GM12873 (cell line): ENCODE data around the gene DHX32.

Source experiments
- CTCF ChIP-seq: IDR thresholded peaks from 2 replicates; pipeline ENCODE4 v1.5.1; 2012; ENCODE audit warnings: low read depth, mild to moderate bottlenecking, moderate library complexity, low read length, control low read depth; ENCODE audit not compliant: insufficient read depth; ENCODE audit errors: missing control alignments

DHX32 gene

DNA sequence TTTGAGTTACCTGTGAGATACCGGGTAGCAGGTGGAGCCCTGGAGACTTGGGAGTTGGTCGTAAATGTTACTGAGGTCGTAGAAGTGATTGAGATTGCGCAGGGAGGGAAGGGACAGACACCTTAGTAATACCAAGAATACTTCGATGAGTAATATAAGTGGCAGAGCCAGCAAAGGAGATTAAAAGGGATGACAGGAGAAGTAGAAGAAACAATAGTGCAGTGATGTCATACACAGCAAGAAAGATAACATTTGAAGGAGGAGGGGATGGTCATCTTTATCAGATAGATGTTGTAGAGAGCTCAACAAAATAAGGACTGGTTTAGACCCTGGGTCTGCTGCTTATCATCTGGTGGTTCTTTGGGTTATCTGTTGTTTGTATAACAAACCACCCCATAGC is 52.8 kb downstream of the DHX32 start:
- TF ChIP-seq CTCF = no peak

DNA sequence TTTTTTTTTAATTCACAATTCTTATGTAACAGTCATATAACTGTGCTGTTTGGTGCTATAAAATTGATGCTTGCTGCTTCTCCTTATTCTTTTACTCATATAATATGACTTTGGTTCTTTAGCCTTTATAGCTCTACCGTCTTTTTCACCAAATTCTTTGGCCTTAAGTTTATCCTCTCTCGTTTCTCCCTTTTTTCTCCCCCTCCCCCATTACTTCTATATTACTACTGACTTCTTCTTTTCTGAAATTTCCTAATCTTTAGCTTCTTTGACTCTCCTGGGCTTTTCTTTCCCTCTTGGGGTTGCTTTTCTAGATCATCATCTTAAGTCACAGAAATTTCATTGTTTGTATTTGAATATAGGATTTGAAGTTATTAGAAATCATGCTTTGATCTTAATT is 54.0 kb downstream of the DHX32 start:
- no peak for TF ChIP-seq CTCF

GRCh38 chr10:125824736-125825135 is 56.4 kb downstream of the DHX32 start:
- TF ChIP-seq CTCF = no peak

- no peak for TF ChIP-seq CTCF
Observed at GRCh38 chr10:125823663-125824251, 57.3 kb downstream of the DHX32 start.

GRCh38 chr10:125822878-125823662 is 58.0 kb downstream of the DHX32 start, which contains the start of the genes BCCIP and UROS:
TSS of gene BCCIP (plus strand) at chr10:125823546. CDS start at chr10:125823558, 12 bp downstream.
TSS of gene UROS (minus strand) at chr10:125823258. CDS start at chr10:125816499, 6,759 bp downstream.
- no peak for TF ChIP-seq CTCF

GRCh38 chr10:125820701-125821100 is 60.4 kb downstream of the DHX32 start:
- TF ChIP-seq CTCF = no peak

DNA sequence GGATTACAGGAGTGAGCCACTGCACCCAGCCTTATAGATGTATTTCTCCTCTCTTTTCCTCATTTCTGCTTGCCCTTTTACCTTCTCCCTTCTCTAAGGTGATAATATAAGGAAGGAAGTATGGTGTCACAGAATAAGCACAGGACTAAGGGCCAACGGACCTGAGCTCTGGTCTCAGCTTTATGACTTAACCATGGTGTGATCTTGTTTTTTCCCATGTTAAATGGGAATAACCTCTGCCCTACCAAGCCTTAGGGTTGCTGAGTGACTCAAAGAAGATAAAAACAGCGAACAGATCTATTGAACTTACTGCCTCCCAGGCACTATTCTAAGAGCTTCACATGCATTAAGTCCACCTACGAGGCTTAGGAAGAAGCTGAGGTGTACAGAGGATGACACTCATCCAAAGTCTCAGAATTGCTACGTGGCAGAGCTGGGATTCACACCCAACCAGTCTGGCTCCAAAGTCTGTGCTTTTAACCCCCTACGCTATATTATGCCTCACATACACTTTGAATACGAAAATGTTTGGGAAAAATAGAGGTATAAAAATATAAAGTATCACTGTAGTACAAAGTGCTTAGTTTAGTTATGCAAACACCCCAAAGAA is 63.6 kb downstream of the DHX32 start:
- TF ChIP-seq CTCF = no peak
